Endodermal cell (in vitro differentiated cells): Measurements from ENCODE around the gene ADAMTS2. TPM values are rescaled to one million over a fixed set of nuclear protein-coding genes. Genes with fewer than 3 reads are reported as not detected.

Experiments
- DNase-seq: peaks from one replicate; pipeline ENCODE4 v3.0.0-alpha.2; 2017
- H3K27ac ChIP-seq: 2 replicates; pipeline ENCODE4 v1.5.1; 2013; ENCODE audit warnings: mild to moderate bottlenecking, low read depth, low read length, moderate library complexity
- H3K27me3 ChIP-seq: 2 replicates; pipeline ENCODE4 v1.6.1; 2013; ENCODE audit warnings: mild to moderate bottlenecking, low read length, moderate library complexity; ENCODE audit not compliant: insufficient read depth, control insufficient read depth, poor library complexity, severe bottlenecking
- H3K36me3 ChIP-seq: 2 replicates; pipeline ENCODE4 v1.7.0; 2013; ENCODE audit warnings: mild to moderate bottlenecking, low read length, moderate library complexity; ENCODE audit not compliant: control insufficient read depth, insufficient read depth
- H3K4me1 ChIP-seq: one replicate; pipeline ENCODE4 v1.7.0; 2013; ENCODE audit warnings: low read length; ENCODE audit not compliant: control insufficient read depth, insufficient read depth
- H3K4me3 ChIP-seq: 2 replicates; pipeline ENCODE4 v1.5.1; 2013; ENCODE audit warnings: mild to moderate bottlenecking, low read length, moderate library complexity
- H3K9ac ChIP-seq: 2 replicates; pipeline ENCODE4 v1.6.1; 2013; ENCODE audit warnings: mild to moderate bottlenecking, low read length, moderate library complexity; ENCODE audit not compliant: poor library complexity, severe bottlenecking; ENCODE audit errors: extremely low read depth
- H3K9me3 ChIP-seq: 2 replicates; pipeline ENCODE4 v1.6.1; 2013; ENCODE audit warnings: mild to moderate bottlenecking, low read length, moderate library complexity; ENCODE audit not compliant: control insufficient read depth
- H3K27ac Mint-ChIP-seq: 2 replicates; pipeline ENCODE4 v1.8.0; 2020; ENCODE audit warnings: mixed read lengths
- H3K27me3 Mint-ChIP-seq: 2 replicates; pipeline ENCODE4 v1.8.0; 2021; ENCODE audit warnings: mild to moderate bottlenecking, mixed read lengths; ENCODE audit not compliant: insufficient read depth
- H3K36me3 Mint-ChIP-seq: 2 replicates; pipeline ENCODE4 v1.8.0; 2020; ENCODE audit warnings: low read depth, mixed read lengths
- H3K4me1 Mint-ChIP-seq: 2 replicates; pipeline ENCODE4 v1.8.0; 2020; ENCODE audit warnings: mixed read lengths
- H3K4me3 Mint-ChIP-seq: 2 replicates; pipeline ENCODE4 v1.8.0; 2020; ENCODE audit warnings: mild to moderate bottlenecking, moderate library complexity, mixed read lengths
- H3K9me3 Mint-ChIP-seq: 2 replicates; pipeline ENCODE4 v1.8.0; 2020; ENCODE audit warnings: mild to moderate bottlenecking, mixed read lengths
- WGBS, 2 experiments: methylation state at CpG; one replicate each; pipeline versions ENCODE4 v1.1.5 to v1.1.7; 2013; ENCODE audit warnings: missing lambda C conversion rate in 2 of 2, mixed read lengths in 1 of 2; ENCODE audit not compliant: insufficient coverage in 1 of 2, insufficient read length in 1 of 2; 5-methylcytosine and 5-hydroxymethylcytosine counted together
- total RNA-seq, 2 donors: library from RNA; stranded (reverse); fragmentation: NEBNext Ultra II Directional in 1 of 2; extraction: Animal tissue kit (Norgen Biotek cat#: 25700) in 1 of 2; gene quantifications; 2 replicates in 1 of 2; 3 replicates in 1 of 2; pipeline ENCODE4 v1.2.1, GENCODE V29; 2021
- TF ChIP-seq, protein P1 (sequence below): fragments of 200-600 bp; sonication (generic); conservative IDR thresholded peaks from 2 replicates; pipeline ENCODE4 v1.5.0; 2021; ENCODE audit warnings: antibody characterized with exemption, mild to moderate bottlenecking

ADAMTS2 gene
- total RNA-seq, 2 donors from 2014 or later, result 1.2 to 2.6 TPM

- Mint-ChIP-seq H3K27me3 (no peaks in the 10 kb centered on the region), H3K9me3 (no peaks in the 10 kb centered on the region), H3K4me1 (no peaks in the 10 kb centered on the region), H3K4me3 (no peak overlapping the region), H3K36me3 (no peaks in the 10 kb centered on the region), H3K27ac (no peak overlapping the region)
- Histone ChIP-seq H3K9ac (no peak overlapping the region), H3K4me1 (no peaks in the 10 kb centered on the region), H3K36me3 (no peaks in the 10 kb centered on the region), H3K4me3 (no peak overlapping the region), H3K9me3 (no peaks in the 10 kb centered on the region), H3K27ac (no peak overlapping the region), H3K27me3 (no peaks in the 10 kb centered on the region)
- TF ChIP-seq, protein P1, sequence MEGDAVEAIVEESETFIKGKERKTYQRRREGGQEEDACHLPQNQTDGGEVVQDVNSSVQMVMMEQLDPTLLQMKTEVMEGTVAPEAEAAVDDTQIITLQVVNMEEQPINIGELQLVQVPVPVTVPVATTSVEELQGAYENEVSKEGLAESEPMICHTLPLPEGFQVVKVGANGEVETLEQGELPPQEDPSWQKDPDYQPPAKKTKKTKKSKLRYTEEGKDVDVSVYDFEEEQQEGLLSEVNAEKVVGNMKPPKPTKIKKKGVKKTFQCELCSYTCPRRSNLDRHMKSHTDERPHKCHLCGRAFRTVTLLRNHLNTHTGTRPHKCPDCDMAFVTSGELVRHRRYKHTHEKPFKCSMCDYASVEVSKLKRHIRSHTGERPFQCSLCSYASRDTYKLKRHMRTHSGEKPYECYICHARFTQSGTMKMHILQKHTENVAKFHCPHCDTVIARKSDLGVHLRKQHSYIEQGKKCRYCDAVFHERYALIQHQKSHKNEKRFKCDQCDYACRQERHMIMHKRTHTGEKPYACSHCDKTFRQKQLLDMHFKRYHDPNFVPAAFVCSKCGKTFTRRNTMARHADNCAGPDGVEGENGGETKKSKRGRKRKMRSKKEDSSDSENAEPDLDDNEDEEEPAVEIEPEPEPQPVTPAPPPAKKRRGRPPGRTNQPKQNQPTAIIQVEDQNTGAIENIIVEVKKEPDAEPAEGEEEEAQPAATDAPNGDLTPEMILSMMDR, result no peak
- peak; percentile 23 for DNase-seq
- WGBS, 2 experiments, result 86 to 92% methylated on average over 9 to 21 of the region's 21 CpGs
Measured at GRCh38 chr5:179127136-179128040, 217.9 kb downstream of the ADAMTS2 start.

GRCh38 chr5:179126506-179126991 is 218.7 kb downstream of the ADAMTS2 start:
- no peaks in the 10 kb centered on the region for H3K4me1 ChIP-seq
- TF ChIP-seq, protein P1, result no peak
- no peaks in the 10 kb centered on the region for H3K36me3 ChIP-seq
- H3K9me3 ChIP-seq, result no peaks in the 10 kb centered on the region
- Mint-ChIP-seq H3K4me1 (no peaks in the 10 kb centered on the region), H3K36me3 (no peaks in the 10 kb centered on the region), H3K4me3 (no peak overlapping the region), H3K27ac (no peak overlapping the region), H3K9me3 (no peaks in the 10 kb centered on the region), H3K27me3 (no peaks in the 10 kb centered on the region)
- DNase-seq, result peak; percentile 22
- H3K4me3 ChIP-seq, result no peak overlapping the region
- no peak overlapping the region for H3K9ac ChIP-seq
- no peak overlapping the region for H3K27ac ChIP-seq
- H3K27me3 ChIP-seq, result no peaks in the 10 kb centered on the region
- whole genome bisulfite sequencing, 2 experiments, result 80 to 87% methylated on average over 7 to 14 of the region's 14 CpGs

GRCh38 chr5:179125789-179126505 is 219.3 kb downstream of the ADAMTS2 start:
- Histone ChIP-seq H3K27ac (no peak overlapping the region), H3K4me3 (no peak overlapping the region), H3K9me3 (no peaks in the 10 kb centered on the region), H3K27me3 (no peaks in the 10 kb centered on the region), H3K9ac (no peak overlapping the region), H3K36me3 (no peaks in the 10 kb centered on the region), H3K4me1 (no peaks in the 10 kb centered on the region)
- Mint-ChIP-seq H3K9me3 (no peaks in the 10 kb centered on the region), H3K27ac (no peak overlapping the region), H3K4me3 (no peak overlapping the region), H3K4me1 (no peaks in the 10 kb centered on the region), H3K27me3 (no peaks in the 10 kb centered on the region), H3K36me3 (no peaks in the 10 kb centered on the region)
- WGBS, 2 experiments, result 91% methylated on average over 4 to 25 of the region's 25 CpGs
- TF ChIP-seq, protein P1, result no peak
- peak; percentile 10 for DNase-seq
